CD4-positive, alpha-beta T cell treated with Interleukin-12 subunit alpha and Interleukin-12 subunit beta, for 1 hour (primary cell): ENCODE measurements around the gene RAD9A.

Experiments used
- DNase-seq: peaks from one replicate; pipeline ENCODE4 v3.0.0-alpha.2; 2020

The RAD9A gene

GRCh38 chr11:67391304-67392182 is at the start of gene RAD9A:
TSS of gene RAD9A (plus strand) at chr11:67391986. CDS start at chr11:67392045, 59 bp downstream.
- DNase-seq = peak; percentile 92

DNA sequence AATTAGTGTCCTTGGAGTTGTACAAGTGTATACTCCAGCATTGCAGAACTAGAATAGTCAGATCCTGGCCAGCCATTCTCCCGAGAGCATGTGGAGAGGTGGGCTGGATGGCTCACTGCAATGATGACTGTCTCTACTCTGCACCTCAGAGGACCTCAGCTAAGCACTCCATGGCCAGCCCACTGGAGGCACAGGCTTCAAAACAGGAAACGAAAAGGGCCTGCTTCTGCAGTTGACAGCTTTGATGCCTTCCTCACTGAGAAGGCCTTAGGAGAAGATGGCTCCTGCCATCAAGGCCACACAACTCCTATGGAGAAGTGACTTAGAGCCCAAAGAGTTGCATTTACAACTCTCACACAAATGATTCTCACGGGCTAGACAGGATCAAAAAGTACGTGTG is 47.5 kb upstream of the RAD9A start:
- DNase-seq = peak; percentile 20

GRCh38 chr11:67345247-67345919 is 46.4 kb upstream of the RAD9A start:
- DNase-seq = no peak

GRCh38 chr11:67345920-67346819 is 45.6 kb upstream of the RAD9A start:
- DNase-seq = peak; percentile 46

DNA sequence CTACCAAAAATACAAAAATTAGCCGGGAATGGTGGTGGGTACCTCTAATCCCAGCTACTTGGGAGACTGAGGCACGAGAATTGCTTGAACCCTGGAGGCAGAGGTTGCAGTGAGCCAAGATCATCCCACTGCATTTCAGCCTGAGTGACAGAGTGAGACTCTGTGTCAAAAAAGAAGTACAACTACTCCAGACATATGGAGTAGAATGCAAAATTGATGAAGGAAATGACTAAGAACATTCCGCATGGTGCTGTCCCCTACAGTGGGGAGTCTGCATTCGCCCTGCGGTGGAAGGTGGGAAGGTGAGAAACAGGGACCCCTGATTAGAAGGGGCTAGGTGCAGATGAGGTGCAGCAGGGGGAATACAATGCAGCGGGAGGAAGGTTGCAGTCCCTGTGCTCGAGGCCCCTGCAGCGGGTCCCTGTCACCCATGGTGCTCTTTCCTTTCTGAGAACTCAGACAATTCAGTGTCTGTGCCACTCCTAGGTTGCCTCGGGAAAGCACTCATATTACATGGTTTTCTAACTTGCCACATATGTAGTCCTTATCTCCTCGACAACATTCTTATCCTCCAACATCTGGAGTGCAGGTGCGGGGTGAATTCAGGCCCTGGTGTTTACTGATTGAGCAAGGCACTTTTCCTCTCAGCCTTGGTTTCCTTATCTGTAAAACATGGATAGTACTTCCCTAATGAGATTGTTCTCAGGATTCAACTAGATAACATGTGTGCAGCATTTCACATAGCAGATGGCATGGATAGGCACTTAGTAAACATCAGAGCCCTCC is 43.6 kb upstream of the RAD9A start:
- DNase-seq = no peak

GRCh38 chr11:67349036-67349435 is 42.8 kb upstream of the RAD9A start:
- DNase-seq = no peak

- DNase-seq = no peak
These were observed 42.3 kb upstream of the RAD9A start for GRCh38 chr11:67349457-67349856.

GRCh38 chr11:67349928-67350465 is 41.8 kb upstream of the RAD9A start:
- DNase-seq = no peak

- DNase-seq = peak; percentile 78
These were observed 40.3 kb upstream of the RAD9A start for GRCh38 chr11:67351275-67352005.

- peak; percentile 71 for DNase-seq
These were observed 39.1 kb upstream of the RAD9A start for GRCh38 chr11:67352546-67353316.

- peak; percentile 96 for DNase-seq
These were observed 38.3 kb upstream of the RAD9A start, which contains the start of gene POLD4 for GRCh38 chr11:67353317-67354074. TSS of gene POLD4 (minus strand) at chr11:67353546. CDS start at chr11:67353399, 147 bp downstream.

DNA sequence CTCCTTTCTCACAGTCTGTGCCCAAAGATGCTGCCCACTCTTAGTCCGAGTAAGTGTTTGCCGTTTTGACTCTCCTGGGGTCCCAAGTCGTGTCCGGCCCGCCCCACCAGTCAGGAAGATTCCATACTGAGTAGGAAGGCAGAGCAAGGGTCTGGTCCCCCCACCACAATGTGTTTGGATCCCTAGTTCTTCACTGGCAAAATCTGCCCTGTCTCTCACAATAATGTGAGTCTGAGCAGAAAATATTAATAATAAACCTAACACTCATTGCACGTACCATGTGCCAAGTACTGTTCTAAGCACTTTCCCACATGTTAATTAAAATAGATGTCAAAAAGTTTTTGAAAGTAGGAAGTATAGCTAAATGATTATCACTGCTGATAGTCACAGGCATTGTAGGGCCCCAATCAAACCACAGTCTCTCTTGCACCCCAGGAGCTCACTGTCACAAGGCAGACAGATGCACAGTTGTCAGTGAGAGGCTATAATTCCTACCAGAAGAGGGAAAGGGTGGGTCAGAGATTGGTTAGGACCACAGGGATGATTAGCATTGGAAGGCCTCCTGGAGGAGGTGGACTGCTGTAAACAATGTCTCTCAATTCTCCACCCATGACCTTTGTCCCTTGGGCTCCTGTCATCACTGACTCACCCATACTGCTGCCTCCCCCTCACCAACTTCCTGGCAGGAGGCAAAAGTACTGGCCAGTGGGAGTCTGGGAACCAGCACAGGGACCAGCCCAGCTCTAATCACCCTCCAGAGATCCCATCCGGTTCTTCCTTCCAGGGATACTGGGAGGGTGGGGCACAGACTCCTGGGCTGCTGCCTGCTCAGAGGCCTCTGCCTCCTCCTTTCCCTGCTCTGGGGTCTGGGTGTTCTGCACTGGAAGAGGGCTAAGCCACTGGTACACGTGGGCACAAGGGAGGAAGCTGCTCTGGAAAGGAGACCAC is 37.4 kb upstream of the RAD9A start:
- DNase-seq = peak; percentile 36

GRCh38 chr11:67355023-67355793 is 36.6 kb upstream of the RAD9A start:
- DNase-seq = no peak

- no peak for DNase-seq
These were observed 35.9 kb upstream of the RAD9A start for GRCh38 chr11:67355794-67356386.

DNA sequence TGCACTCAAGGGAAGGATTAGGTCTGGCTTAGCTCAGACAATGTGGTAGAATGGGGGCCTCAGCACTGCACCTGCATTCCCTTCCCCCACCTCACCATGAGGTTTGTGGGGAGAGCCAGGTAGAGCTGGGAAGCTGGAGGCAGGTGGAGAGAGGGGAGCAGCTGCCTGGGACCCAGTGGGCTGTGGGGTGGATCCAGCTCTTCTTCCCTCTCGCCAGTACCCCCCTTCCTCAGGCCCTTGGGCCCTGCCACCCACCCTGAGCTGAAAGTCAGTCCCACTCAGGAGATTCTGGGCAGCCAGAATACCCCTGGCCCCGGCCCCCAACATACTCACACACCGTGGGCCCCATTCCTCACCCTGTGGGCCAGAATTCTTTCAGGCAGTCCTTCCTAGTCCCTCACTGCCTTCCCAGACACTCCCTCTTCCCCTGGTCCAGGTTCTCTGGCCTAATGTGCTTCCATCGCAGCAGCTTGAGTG is 35.4 kb upstream of the RAD9A start:
- no peak for DNase-seq

DNA sequence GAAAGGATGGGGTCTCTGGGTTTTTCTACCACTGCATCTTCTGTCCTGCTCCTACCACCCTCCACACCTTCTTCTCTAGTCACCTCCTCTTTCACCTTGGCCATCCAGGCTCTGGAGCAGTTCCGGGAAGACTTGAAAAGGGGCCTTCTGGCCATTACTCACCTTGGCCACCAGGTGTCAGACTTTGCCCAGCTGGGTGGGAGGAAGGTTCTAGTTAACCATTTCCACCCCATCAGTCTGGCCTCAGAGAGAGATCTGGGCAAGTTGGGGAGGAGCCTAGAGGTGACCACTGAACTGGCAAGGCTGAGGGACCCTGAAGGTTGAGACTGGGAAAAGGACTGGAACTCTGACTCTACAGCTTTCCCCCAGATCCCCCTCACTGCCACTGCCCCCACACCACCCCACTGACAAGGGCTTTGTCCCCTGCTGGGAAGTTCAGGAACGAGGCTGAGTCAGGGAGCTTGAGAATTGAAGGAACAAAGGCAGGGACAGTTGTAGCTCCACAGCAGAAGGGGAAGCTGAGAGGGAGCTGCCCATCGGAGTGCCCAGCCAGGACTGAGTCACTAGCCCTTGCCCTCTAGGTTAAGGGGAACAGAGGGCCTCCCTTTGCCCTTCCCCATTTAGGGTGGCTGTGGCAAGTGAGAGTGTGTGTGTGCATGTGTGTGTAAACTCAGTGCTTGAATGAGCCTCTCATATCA is 34.8 kb upstream of the RAD9A start:
- peak; percentile 77 for DNase-seq
